Measurements from ENCODE around the gene ARL4C. TPM values are rescaled to one million over a fixed set of nuclear protein-coding genes. Genes with fewer than 3 reads are reported as not detected.

Gene ARL4C
- total and polyA plus RNA-seq, 4 donors: 1.4 to 2.8 (median 2.1) TPM

- DNase-seq (ENCODE audit: low spot score): no peak
- no peak for TF ChIP-seq REST (IDR thresholded peaks at IDR 0.05)
- no peak for TF ChIP-seq HNF4A (conservative IDR thresholded peaks at IDR 0.05)
- no peak for TF ChIP-seq SP1 (IDR thresholded peaks at IDR 0.05)
- no peak for TF ChIP-seq FOXA2 (IDR thresholded peaks at IDR 0.05)
- TF ChIP-seq GABPA (IDR thresholded peaks at IDR 0.05 in 1 of 2, conservative IDR thresholded peaks at IDR 0.05 in 1 of 2): no peak
- no peak for TF ChIP-seq MAX (IDR thresholded peaks at IDR 0.05)
- no peak for TF ChIP-seq JUND (IDR thresholded peaks at IDR 0.05)
- TF ChIP-seq TAF1 (conservative IDR thresholded peaks at IDR 0.05): no peak
- TF ChIP-seq ATF3 (IDR thresholded peaks at IDR 0.05): no peak
- TF ChIP-seq FOXA1 (IDR thresholded peaks at IDR 0.05): no peak
- TF ChIP-seq RAD21 (IDR thresholded peaks at IDR 0.05): no peak
- TF ChIP-seq ZBTB33 (IDR thresholded peaks at IDR 0.05): no peak
- TF ChIP-seq RXRA (IDR thresholded peaks at IDR 0.05): no peak
- no peaks in the 10 kb centered on the region for H3K27me3 ChIP-seq (ENCODE audit: control insufficient read depth in 4 of 4, insufficient read depth in 4 of 4, low read length in 3 of 4)
- no peak overlapping the region for H3K27ac ChIP-seq (ENCODE audit: low read depth in 1 of 2, low read length in 2 of 2)
- 97% methylated on average over 1 of the region's 1 CpG for WGBS
- H3K36me3 ChIP-seq (ENCODE audit: control insufficient read depth in 4 of 4, insufficient read depth in 3 of 4, low read depth in 1 of 4, low read length in 3 of 4): no peaks in the 10 kb centered on the region
- no peak overlapping the region for H3K9ac ChIP-seq (ENCODE audit: low read depth in 1 of 2, low read length in 2 of 2)
- no peak overlapping the region for H3K4me3 ChIP-seq (ENCODE audit: low read depth in 1 of 3, low read length in 3 of 3)
- no peaks in the 10 kb centered on the region for H3K9me3 ChIP-seq (ENCODE audit: control insufficient read depth in 4 of 4, low read length in 3 of 4)
- no peaks in the 10 kb centered on the region for H3K4me1 ChIP-seq (ENCODE audit: control insufficient read depth in 4 of 4, insufficient read depth in 4 of 4, low read length in 3 of 4)
These were observed 17.2 kb upstream of the ARL4C start for GRCh38 chr2:234514099-234514498.

GRCh38 chr2:234512884-234513669, 16.2 kb upstream of the ARL4C start:
- Histone ChIP-seq H3K9ac (ENCODE audit: low read depth in 1 of 2, low read length in 2 of 2) (no peak overlapping the region), H3K27ac (ENCODE audit: low read depth in 1 of 2, low read length in 2 of 2) (no peak overlapping the region), H3K36me3 (ENCODE audit: control insufficient read depth in 4 of 4, insufficient read depth in 3 of 4, low read depth in 1 of 4, low read length in 3 of 4) (no peaks in the 10 kb centered on the region), H3K27me3 (ENCODE audit: control insufficient read depth in 4 of 4, insufficient read depth in 4 of 4, low read length in 3 of 4) (no peaks in the 10 kb centered on the region), H3K4me3 (ENCODE audit: low read depth in 1 of 3, low read length in 3 of 3) (no peak overlapping the region), H3K9me3 (ENCODE audit: control insufficient read depth in 4 of 4, low read length in 3 of 4) (no peaks in the 10 kb centered on the region), H3K4me1 (ENCODE audit: control insufficient read depth in 4 of 4, insufficient read depth in 4 of 4, low read length in 3 of 4) (no peaks in the 10 kb centered on the region)
- TF ChIP-seq ZBTB33 (IDR thresholded peaks at IDR 0.05) (no peak), MAX (IDR thresholded peaks at IDR 0.05) (no peak), JUND (IDR thresholded peaks at IDR 0.05) (no peak), HNF4A (conservative IDR thresholded peaks at IDR 0.05) (no peak)
- DNase-seq (ENCODE audit: low spot score): no peak
- WGBS: 93% methylated on average over 14 of the region's 14 CpGs

Data from liver (tissue), 9 donors.